GM12872 (cell line): Measurements from ENCODE around the gene DLX6.

Source experiments
- TF ChIP-seq, protein P1 (sequence below): IDR thresholded peaks from 3 replicates; pipeline ENCODE4 v1.5.1; 2011; ENCODE audit warnings: low read depth, mild to moderate bottlenecking, low read length, moderate library complexity; ENCODE audit not compliant: insufficient read depth

The DLX6 gene

DNA sequence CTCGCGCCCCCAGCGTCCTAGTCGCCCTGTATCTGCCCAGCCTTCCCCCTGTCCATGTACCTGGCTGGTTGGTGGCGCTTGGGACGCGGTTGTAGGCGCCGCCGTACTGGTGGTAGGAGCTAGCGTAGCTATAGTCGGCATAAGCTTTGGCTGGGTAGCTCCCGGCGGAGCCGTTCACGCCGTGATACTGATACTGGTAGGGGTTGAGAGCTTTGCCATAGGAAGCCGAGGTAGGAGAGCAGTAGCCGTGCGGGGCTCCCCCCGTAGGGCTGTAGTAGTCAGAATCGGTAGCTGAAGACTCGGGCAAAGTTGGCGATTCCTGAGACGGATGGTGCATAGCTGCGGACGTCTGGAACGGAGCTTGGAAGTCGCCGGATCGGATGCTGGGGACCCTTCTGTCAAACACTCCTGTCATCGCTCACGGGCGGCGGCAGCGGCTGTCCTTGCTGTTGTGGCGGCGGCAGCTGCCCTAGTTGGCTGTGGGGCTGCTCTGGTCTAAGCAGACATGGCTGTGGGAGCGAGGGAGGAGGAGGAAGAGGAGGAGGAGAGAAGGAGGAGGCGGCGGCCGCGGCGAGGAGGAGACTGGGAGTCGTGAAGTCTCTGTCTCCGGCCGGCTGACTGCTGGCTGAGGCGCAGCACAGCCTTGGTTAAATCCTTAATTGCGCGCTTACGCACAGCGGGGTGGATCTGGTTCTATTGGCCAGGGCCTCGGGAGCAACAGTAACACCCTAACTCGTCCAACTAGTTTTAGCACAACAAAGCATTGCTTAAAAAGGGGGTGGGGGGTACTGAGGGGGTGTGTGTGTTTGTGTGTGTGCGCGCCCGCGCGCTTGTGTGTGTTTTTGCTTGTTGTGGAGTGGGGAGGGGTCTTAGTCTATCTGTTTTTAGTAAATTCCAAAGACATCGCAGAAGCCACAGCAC lies 19.1 kb downstream of the DLX6 start, which contains the start of gene DLX5:
Gene DLX5, minus strand, starts transcription at position 623 of the 921 bp plus-strand sequence. Its CDS starts 208 bp downstream, at position 415.
- TF ChIP-seq, protein P1, sequence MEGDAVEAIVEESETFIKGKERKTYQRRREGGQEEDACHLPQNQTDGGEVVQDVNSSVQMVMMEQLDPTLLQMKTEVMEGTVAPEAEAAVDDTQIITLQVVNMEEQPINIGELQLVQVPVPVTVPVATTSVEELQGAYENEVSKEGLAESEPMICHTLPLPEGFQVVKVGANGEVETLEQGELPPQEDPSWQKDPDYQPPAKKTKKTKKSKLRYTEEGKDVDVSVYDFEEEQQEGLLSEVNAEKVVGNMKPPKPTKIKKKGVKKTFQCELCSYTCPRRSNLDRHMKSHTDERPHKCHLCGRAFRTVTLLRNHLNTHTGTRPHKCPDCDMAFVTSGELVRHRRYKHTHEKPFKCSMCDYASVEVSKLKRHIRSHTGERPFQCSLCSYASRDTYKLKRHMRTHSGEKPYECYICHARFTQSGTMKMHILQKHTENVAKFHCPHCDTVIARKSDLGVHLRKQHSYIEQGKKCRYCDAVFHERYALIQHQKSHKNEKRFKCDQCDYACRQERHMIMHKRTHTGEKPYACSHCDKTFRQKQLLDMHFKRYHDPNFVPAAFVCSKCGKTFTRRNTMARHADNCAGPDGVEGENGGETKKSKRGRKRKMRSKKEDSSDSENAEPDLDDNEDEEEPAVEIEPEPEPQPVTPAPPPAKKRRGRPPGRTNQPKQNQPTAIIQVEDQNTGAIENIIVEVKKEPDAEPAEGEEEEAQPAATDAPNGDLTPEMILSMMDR, result no peak

DNA sequence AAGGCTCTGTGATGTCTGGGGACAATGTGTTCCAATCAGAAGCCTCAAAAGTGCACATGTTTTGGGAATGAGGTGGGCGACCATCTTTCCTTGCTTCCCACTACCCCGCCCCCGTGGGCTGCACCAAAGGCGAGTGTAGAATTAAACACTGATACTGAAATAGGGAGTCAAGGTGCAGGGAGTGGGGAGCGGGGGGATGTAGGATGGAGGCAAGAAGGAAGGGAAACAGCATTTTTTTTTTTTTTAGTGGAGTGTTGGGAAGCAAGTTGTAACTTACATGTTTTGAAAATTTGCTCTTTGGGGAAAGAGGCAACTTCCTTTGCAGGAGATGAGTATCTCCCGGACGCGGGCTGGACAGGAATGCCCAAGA lies 19.8 kb downstream of the DLX6 start:
- TF ChIP-seq, protein P1, result no peak

DNA sequence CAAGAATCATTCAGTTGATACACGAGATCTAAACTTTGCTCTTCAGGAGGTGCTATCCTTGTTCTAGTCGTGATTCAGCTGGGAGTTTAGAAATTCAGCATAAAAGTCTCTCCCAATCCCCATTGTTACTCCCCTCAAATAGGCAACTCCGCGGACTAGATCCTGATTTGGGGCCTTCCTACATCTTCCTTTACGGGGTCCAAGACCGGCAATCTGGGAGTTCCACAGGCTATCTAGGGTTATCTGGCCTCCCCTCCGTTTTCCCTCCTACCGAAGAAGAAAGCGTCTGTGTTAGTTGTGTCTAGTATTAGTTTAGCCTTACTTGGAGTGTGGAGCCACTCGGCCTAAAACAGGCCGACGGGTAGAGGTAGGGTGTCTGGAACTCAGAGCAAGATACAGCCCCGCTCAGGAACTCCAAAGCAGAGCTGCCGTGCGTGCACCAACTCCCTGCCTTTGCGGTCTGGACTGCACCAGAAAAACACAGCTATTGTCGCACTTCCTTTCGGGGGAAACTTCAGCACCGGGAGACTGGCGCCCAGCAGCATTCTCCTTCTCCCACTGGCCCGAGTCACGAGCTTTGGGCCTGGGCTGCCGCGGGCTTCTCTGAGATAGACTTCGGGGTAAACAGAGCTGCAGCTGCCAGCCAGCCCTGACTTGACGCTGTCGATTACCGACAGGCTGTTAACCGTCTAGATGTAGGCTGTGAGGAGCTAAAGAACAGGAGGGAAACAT lies 20.8 kb downstream of the DLX6 start:
- TF ChIP-seq, protein P1, result no peak

DNA sequence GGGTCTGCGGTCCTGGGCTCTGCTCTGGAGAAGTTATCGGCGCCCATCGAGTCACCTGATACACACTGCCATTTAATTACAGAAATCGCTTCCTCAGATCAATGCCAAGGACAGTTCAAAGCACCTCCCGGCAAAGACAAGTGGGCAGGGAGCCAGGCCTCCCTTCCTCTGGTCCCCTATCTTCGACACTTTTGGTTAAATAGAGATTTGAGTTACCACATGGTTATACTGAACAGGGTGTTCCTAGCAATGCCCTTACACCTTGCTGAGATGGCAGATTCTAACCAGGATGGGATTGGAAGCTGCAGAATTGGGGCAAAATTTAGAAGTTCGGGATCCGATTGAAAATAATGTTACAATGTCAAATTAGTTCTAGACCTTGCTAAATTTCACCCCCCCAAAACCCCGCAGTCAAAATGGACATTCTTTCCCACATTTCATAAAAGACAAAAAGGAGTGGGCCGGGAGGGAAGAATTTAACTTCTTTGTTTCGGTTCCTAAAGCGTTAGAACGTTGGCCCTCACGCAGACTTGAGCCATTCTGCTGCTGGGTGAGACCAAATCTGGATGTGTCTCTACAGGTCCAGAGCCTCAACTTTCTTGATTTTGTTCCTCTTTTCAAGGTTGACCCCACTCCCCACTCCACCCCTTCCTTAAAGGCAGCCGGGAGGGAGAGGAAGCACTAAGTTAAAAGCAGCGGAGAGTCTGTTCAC lies 21.5 kb downstream of the DLX6 start:
- TF ChIP-seq, protein P1, result no peak

DNA sequence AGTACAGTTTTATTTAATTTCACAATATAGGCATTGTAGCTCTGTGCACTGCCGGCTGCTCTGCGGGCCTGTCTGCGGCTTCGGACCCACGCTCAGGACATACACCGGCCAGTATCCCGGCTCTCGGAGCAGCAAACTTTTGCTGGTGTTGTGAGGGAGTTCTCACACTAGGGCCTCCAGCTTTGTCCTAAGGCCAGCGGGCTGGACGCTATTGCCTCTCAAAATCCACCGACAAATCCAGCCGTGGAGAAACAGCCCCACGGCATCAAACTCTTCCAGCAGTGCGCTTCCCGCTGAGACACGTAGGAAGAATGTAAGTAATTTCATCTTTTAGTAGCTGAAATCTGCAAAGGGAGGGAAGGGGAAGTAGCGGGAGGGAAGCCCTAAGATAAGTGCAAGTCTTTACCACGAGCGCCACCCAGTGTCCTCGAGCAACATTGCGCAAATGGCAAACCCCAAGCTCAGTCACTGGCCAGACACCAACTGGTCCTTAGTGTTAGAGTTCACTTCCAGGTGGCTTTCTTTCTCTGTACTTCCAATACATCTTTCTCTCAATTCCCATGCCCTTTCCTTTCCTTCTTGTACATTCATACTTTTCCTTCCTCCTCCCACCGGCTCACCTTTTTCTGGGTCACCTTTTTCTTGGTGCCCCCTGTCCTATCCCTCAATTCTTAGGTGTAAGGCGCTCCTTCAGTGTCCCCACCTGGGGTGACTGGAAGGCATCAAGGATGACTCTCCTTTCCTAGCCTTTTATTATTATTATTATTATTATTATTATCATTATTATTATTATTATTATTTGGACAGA lies 22.3 kb downstream of the DLX6 start:
- TF ChIP-seq, protein P1, result peak; percentile 93

DNA sequence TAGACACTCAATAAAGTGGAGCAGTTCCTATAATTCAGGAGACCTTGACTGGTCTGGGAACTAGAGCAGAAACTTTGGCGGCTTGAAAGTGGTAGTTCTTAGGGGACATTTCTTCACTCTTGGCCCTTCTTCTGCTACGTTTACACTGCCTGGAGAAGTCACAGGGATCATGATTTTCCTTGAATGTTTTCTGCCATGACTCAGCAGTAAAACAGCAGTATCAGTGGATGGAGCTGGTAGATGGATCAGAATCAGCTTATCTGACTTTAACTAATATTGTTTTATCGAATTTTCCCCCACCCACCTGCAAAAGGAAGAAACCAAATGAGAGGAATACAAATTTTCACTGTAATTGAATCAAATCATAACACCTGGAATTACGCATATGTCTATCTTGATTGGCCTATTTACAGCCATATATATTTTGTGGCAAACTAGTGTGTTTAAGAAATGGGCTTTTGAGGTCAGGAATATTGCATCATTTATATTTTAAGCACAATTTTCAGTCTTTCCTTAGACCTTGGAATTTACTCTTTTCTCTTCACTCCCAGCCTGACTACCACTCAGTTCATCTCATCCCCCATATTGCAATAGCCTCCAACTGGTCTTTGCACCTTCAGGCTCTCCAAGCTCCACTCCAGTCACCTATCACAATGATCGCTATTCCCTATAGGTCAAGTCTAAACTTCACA lies 34.2 kb downstream of the DLX6 start:
- TF ChIP-seq, protein P1, result no peak
